GM21360 (cell line): ENCODE data around the gene DTD1.

Source experiments
- ATAC-seq: cut with Tn5 transposase; IDR thresholded peaks from one replicate; pipeline ENCODE4 v1.9.1; 2021; ENCODE audit warnings: mild to moderate bottlenecking, moderate library complexity; ENCODE audit not compliant: unreplicated experiment

Gene DTD1

GRCh38 chr20:18657575-18657974 is 69.7 kb downstream of the DTD1 start:
- ATAC-seq: no peak

GRCh38 chr20:18662279-18663040 is 74.6 kb downstream of the DTD1 start:
- peak; percentile 50 for ATAC-seq

DNA sequence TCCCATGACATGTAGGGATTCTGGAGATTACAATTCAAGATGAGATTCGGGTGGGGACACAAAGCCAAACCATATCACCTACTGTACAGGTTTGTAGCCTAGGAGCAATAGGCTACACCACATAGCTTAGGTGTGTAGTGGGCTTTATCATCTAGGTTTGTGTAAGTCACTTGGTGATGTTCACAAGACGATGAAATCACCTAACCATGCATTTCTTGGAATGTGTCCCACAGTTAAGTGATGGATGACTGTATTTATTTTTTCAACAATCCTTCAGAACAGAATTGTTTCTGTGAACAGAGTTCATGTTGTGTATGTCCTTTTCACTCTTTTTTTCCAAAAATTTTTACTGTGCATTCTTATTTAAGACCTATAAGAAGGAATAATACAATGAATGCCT is 76.1 kb downstream of the DTD1 start:
- ATAC-seq: no peak

DNA sequence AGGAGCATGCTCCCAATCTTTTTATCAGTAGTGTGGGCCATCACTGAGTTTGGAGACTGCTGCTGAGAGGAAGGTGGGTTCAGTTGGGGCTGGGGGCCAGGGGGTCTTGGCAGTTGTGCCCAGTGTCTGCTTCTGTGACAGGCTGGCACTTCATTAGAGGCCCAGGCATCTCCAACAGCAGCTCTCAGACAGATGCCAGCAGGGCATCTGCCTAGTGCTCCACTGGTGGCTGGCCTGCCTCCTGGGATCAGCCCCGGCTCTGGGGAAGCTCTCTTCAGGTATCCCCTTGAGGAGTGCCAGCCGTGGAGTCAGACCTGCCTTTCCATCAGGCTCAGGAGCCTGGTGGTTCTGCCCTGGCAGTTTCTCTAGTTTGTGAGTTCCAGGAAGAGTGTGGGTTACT is 77.3 kb downstream of the DTD1 start:
- ATAC-seq: no peak

- no peak for ATAC-seq
Observed at GRCh38 chr20:18666803-18667415, 79.1 kb downstream of the DTD1 start.

DNA sequence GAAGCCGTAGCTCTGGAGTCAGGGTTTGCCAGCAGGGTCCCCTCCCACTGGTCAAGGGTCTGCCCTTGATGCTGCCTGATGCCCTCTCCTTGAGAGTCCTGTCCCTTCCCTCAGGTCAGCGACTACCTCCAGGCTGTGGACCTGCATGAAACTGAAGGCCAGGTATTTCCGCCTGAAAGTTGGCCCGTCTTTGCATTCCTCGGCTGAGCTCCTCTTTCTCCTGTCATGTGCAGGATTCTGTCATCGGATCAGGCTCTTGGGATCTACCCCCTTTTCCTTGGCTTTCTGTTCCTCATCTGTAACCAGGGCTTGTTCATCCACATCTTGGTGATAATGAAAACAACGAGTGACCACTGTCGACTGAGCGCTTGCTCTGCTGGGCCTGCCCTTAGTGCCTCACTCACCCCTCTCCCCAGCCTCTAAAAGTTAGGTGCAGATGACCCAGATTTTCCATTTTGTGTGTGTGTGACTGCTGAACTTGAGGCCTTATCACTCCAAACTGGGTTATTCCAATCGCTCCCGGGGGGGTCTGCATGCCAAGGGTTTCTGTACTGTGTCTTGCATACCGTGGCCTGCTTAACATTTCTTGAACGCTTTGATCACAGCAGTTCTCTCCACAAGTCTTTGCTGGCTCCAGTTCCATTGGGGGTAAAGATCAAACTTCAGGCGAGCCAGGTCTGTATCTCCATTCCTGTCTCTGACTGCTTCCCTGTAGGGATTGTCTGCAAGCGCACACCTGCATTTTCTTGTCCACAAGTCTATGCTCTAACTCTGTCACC is 81.6 kb downstream of the DTD1 start:
- ATAC-seq: no peak

DNA sequence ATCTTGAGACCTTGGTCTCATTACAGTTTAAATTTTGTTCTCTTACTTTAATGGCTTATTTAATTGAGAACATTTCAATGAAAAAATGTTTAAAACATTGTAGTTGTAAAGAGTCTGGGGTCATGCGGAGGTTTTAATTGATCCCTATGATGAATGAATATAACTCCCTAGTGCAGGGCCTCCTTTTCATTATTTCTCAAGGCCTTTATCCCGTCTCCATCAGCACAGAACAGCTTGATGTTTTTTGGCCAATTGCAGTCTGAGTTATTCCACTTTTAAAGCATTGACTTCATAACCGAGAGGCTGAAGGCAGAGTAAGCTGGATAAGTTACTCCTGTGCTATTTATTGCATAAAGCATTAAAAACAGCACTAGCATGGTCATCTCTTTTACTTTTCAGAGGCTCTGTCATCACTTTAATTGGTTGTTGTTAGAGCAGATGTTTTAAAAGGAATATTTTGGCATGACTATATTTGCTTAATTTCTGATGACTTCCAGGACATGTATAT is 83.4 kb downstream of the DTD1 start:
- ATAC-seq: no peak

DNA sequence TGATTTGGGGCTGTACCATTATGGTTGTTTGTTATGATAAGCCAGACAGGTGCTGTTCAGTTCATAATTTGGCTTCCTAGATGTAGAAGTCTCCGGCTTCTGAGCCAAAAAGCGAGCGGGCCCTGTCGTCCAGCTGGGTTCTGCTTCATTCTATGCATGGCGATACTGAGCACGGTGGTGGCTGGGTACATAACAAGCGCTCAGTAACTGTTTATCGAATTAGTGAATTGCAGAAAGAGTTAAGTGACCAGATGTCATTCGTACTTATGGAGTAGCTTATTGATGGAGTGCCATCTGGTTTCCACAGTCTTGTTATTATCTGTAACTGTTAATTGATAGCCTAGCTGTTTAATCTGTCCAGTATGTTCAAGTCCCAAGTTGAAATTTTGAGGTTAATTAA is 85.0 kb downstream of the DTD1 start:
- ATAC-seq: no peak

DNA sequence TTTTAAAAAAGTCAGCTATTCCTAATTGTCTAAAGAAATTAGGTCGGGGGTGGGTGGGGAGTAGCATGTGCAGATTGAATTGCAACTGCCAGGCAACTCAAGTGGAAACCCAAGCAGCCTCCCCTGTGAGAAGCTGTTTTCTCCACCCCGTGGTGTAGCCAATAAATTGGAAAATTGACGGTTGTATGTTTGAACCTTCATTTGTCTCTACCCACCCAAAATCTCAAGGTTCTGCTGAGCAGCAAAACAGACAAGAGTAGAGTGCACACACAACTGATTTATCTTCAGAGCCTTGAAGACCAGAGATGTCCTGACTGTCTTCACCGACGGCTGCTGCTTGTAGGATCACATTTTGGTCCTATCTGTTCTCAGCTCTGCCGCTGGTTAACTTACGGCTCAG is 88.5 kb downstream of the DTD1 start:
- no peak for ATAC-seq

GRCh38 chr20:18677126-18677525 is 89.3 kb downstream of the DTD1 start:
- no peak for ATAC-seq

- no peak for ATAC-seq
Observed at GRCh38 chr20:18678549-18679419, 90.9 kb downstream of the DTD1 start.

- ATAC-seq: no peak
Observed at GRCh38 chr20:18683839-18684238, 96.0 kb downstream of the DTD1 start.

DNA sequence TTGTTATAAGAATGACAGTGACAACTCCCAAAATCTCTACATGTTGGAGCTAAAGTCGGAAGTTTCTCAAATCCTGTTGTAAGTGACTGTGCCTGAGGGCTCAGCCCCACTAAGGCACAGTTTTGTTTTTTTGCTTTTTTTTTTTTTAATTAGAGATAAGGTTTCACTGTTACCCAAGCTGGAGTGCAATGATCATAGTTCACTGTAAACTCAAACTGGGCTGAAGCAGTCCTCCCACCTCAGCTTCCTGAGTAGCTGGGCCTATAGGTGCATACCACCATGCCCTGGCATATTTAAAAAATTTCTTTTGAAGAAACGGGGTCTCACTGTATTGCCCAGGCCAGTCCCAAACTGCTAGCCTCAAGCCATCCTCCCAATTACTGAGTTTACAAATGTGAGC is 96.9 kb downstream of the DTD1 start:
- ATAC-seq: no peak

DNA sequence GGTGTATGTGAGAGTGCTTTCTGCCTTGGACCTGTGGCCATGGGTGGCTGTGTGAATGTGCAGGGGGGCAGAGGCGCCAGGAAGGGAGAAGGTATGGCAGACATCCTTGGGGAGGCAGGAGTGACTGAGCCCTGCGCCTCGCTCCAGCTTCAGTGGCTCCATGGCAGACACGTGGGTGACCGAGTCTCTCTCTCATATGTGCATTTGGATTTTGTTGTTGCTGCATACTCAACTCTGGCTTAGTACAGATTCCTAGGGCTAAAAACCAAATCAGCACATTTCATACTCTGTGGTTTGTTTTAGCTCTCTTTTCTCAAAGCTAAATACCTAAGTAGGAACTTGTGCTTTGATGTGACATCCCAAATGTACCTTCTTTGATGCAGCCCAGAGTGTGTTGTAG is 97.6 kb downstream of the DTD1 start:
- no peak for ATAC-seq

- no peak for ATAC-seq
Observed at GRCh38 chr20:18686696-18687095, 98.8 kb downstream of the DTD1 start.

GRCh38 chr20:18688676-18689075 is 100.8 kb downstream of the DTD1 start:
- ATAC-seq: no peak

DNA sequence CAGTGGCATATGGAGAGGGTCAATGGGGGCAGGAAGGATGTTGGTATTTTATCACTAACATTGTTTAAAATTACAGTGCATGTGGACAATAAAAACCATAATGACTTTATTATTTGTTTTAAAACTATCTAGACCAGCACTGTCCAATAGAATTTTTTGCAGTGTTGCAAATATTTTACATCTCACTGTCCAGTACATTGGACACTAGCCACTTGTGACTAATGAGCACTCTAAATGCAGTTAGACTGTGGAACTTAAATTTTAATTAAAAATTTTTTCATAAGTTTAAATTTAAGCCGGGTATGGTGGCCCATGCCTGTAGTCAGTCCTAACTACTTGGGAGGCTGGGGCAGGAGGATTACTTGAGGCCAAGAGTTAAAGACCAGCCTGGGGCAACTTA is 101.7 kb downstream of the DTD1 start:
- ATAC-seq: no peak

DNA sequence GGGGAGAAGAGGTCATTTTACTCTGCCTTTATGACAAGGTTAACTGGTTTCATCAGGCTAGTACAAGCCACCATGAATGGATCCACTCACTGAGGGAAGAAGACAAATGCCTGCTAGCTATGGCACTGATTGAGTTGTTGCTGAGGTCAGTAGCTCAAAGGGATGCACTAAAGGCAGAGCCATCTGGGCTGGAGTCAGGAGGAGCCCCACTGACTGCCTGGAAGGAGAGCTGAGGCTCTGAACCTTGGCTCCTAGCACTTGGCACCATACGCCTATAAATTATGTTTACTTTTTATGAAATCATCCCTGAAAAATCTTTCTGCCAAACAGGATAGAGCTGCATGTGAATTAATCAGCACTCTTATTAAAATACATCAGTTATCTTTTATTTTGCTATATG is 104.6 kb downstream of the DTD1 start:
- no peak for ATAC-seq

GRCh38 chr20:18694071-18694470 is 106.2 kb downstream of the DTD1 start:
- ATAC-seq: no peak

GRCh38 chr20:18695175-18695574 is 107.3 kb downstream of the DTD1 start:
- ATAC-seq: no peak
